Mesendoderm (in vitro differentiated cells): ENCODE data around the gene CSRP2.
A peak's percentile ranks its signal among the peaks of the same experiment; 100 is the strongest.

Experiments
- DNase-seq: peaks from one replicate; pipeline ENCODE4 v3.0.0; 2013
- H2AK5ac ChIP-seq: 2 replicates; pipeline ENCODE4 v1.6.1; 2013; ENCODE audit warnings: low read length, inconsistent platforms
- H2BK120ac ChIP-seq: 2 replicates; pipeline ENCODE4 v1.6.1; 2013; ENCODE audit warnings: low read depth, mild to moderate bottlenecking, low read length, moderate library complexity, mixed read lengths
- H2BK15ac ChIP-seq: replicated peaks from 2 replicates; pipeline ENCODE4 v1.6.1; 2013; ENCODE audit warnings: low read depth, mild to moderate bottlenecking, moderate library complexity
- H2BK5ac ChIP-seq: 2 replicates; pipeline ENCODE4 v1.6.1; 2013; ENCODE audit warnings: low read length, inconsistent platforms
- H3K18ac ChIP-seq: 2 replicates; pipeline ENCODE4 v1.6.1; 2013; ENCODE audit warnings: mild to moderate bottlenecking, low read length, mixed read lengths
- H3K23ac ChIP-seq: one replicate; pipeline ENCODE4 v1.6.1; 2013; ENCODE audit warnings: low read length
- H3K27ac ChIP-seq: 2 replicates; pipeline ENCODE4 v1.5.1; 2013; ENCODE audit warnings: low read depth, mild to moderate bottlenecking, inconsistent platforms, low read length, moderate library complexity
- H3K27me3 ChIP-seq: 2 replicates; pipeline ENCODE4 v1.6.1; 2013; ENCODE audit warnings: low read length, control low read depth, mild to moderate bottlenecking, inconsistent platforms; ENCODE audit not compliant: insufficient read depth, poor library complexity
- H3K36me3 ChIP-seq: 2 replicates; pipeline ENCODE4 v1.6.1; 2013; ENCODE audit warnings: low read length, inconsistent platforms; ENCODE audit not compliant: control insufficient read depth, insufficient read depth
- H3K4ac ChIP-seq: one replicate; pipeline ENCODE4 v1.6.1; 2013; ENCODE audit warnings: low read depth, mild to moderate bottlenecking, low read length, moderate library complexity
- H3K4me1 ChIP-seq: 2 replicates; pipeline ENCODE4 v1.6.1; 2013; ENCODE audit warnings: low read depth, low read length, inconsistent platforms; ENCODE audit not compliant: control insufficient read depth
- H3K4me2 ChIP-seq: 2 replicates; pipeline ENCODE4 v1.6.1; 2013; ENCODE audit warnings: low read length
- H3K4me3 ChIP-seq: 2 replicates; pipeline ENCODE4 v1.5.1; 2013; ENCODE audit warnings: mild to moderate bottlenecking, low read length
- H3K56ac ChIP-seq: one replicate; pipeline ENCODE4 v1.6.1; 2013; ENCODE audit warnings: low read length
- H3K79me1 ChIP-seq: 2 replicates; pipeline ENCODE4 v1.6.1; 2013; ENCODE audit warnings: low read length, inconsistent platforms
- H3K79me2 ChIP-seq: 2 replicates; pipeline ENCODE4 v1.6.1; 2013; ENCODE audit warnings: mild to moderate bottlenecking, low read length; ENCODE audit not compliant: control insufficient read depth, insufficient read depth
- H3K9ac ChIP-seq: 2 replicates; pipeline ENCODE4 v1.6.1; 2013; ENCODE audit warnings: low read length, inconsistent platforms
- H4K5ac ChIP-seq: one replicate; pipeline ENCODE4 v1.6.1; 2013; ENCODE audit warnings: low read length
- H4K8ac ChIP-seq: one replicate; pipeline ENCODE4 v1.6.1; 2013; ENCODE audit warnings: low read depth, mild to moderate bottlenecking, control low read depth, low read length, moderate library complexity
- WGBS: extraction: QIAGEN DNeasy Blood & Tissue Kit; methylation state at CpG from one replicate; pipeline ENCODE4 v1.1.7; 2013; ENCODE audit warnings: low lambda C conversion rate, missing lambda C conversion rate; ENCODE audit not compliant: insufficient coverage; ENCODE audit errors: extremely low coverage; 5-methylcytosine and 5-hydroxymethylcytosine counted together

The CSRP2 gene

DNA sequence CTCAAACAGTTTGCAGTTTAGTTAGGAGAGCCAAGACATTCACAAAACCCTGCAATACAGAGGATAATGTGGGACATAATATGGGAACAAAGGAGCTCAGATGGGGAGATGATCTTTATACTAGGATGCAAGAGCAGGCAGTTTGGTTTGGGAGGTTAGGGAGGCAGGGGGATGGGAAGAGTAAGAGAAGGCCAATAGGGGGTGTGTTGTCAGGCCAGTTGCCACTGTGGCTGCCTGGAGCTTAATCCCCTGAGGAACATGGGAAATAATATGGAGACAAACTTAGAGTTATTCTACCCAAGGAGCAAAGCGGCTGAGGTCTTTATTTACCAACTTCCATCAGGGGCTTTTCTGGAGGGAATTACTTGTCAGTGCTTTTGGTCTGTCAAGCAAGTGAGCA is 10.0 kb upstream of the CSRP2 start:
- no peak overlapping the region for H2AK5ac ChIP-seq
- H3K36me3 ChIP-seq = no peaks in the 10 kb centered on the region
- H3K27ac ChIP-seq = no peak overlapping the region
- no peak overlapping the region for H2BK120ac ChIP-seq
- H2BK15ac ChIP-seq = no peak overlapping the region
- no peak overlapping the region for H3K4me2 ChIP-seq
- no peak overlapping the region for H3K4me3 ChIP-seq
- WGBS = no CpG with 5 or more reads among the region's 1 CpG
- H3K79me2 ChIP-seq = no peaks in the 10 kb centered on the region
- no peak overlapping the region for H4K8ac ChIP-seq
- H3K23ac ChIP-seq = no peak overlapping the region
- H3K27me3 ChIP-seq = no peaks in the 10 kb centered on the region
- no peak overlapping the region for H2BK5ac ChIP-seq
- no peak for DNase-seq
- H3K4ac ChIP-seq = no peak overlapping the region
- H4K5ac ChIP-seq = no peak overlapping the region
- no peak overlapping the region for H3K18ac ChIP-seq
- no peak overlapping the region for H3K56ac ChIP-seq
- H3K9ac ChIP-seq = no peak overlapping the region
- no peaks in the 10 kb centered on the region for H3K79me1 ChIP-seq
- H3K4me1 ChIP-seq = no peaks in the 10 kb centered on the region

DNA sequence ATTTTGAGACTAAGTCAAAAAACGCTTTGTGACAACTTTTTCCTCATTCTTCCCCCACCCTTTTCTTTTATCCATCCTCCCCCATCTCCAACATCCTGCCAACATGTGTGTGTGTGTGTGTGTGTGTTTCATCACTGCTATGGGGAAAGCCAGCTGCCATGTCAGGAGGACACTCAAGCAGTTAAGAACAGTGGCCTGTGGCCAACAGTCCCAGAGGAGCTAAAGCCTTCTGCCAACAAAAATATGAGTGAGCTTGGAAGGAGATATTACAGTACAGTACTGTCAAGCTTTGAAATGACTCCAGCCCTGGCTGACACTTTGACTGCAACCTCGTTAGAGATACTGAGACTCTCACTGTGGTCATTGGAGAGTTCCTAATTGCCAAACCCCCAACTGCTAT is 5.0 kb upstream of the CSRP2 start:
- H2BK5ac ChIP-seq = no peak overlapping the region
- no peak overlapping the region for H3K4me2 ChIP-seq
- H2BK120ac ChIP-seq = no peak overlapping the region
- no peak overlapping the region for H2BK15ac ChIP-seq
- no peak overlapping the region for H3K4ac ChIP-seq
- no peak overlapping the region for H3K9ac ChIP-seq
- no peaks in the 10 kb centered on the region for H3K4me1 ChIP-seq
- no peak overlapping the region for H3K18ac ChIP-seq
- H3K27me3 ChIP-seq = no peaks in the 10 kb centered on the region
- no peak overlapping the region for H3K4me3 ChIP-seq
- no peak overlapping the region for H4K5ac ChIP-seq
- no CpG with 5 or more reads among the region's 2 CpGs for WGBS
- no peaks in the 10 kb centered on the region for H3K79me2 ChIP-seq
- no peak overlapping the region for H3K23ac ChIP-seq
- DNase-seq = no peak
- H3K79me1 ChIP-seq = no peaks in the 10 kb centered on the region
- no peak overlapping the region for H4K8ac ChIP-seq
- H2AK5ac ChIP-seq = no peak overlapping the region
- no peaks in the 10 kb centered on the region for H3K36me3 ChIP-seq
- no peak overlapping the region for H3K27ac ChIP-seq
- no peak overlapping the region for H3K56ac ChIP-seq

DNA sequence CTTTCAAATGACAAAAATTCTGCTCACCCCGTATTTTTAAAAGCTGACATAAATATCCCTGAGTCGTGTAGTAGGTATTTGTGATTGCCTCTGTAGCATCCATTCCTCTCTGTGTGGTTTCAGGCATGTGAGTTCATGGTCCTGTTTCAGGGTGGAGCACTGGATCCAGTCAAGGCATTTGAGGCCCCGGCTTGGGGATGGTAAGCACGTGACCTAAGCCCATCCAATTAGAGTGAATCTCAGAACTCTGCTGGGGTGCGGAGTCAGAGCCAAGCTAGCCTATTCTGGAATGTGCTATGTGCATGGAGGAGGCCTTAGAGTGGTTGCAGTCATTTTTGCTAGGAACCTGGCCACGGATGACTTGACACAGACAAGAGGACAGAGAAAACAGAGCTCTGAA is 4.3 kb upstream of the CSRP2 start:
- Histone ChIP-seq H2BK15ac (no peak overlapping the region), H3K4me1 (no peaks in the 10 kb centered on the region), H3K36me3 (no peaks in the 10 kb centered on the region), H3K27me3 (no peaks in the 10 kb centered on the region), H4K8ac (no peak overlapping the region), H3K56ac (no peak overlapping the region), H3K79me2 (no peaks in the 10 kb centered on the region), H2BK120ac (no peak overlapping the region), H3K4ac (no peak overlapping the region), H3K4me3 (no peak overlapping the region), H3K4me2 (no peak overlapping the region), H2AK5ac (no peak overlapping the region), H3K27ac (no peak overlapping the region), H2BK5ac (no peak overlapping the region), H3K18ac (no peak overlapping the region), H4K5ac (no peak overlapping the region), H3K9ac (no peak overlapping the region), H3K79me1 (no peaks in the 10 kb centered on the region), H3K23ac (no peak overlapping the region)
- WGBS = no CpG with 5 or more reads among the region's 6 CpGs
- peak; percentile 50 for DNase-seq

DNA sequence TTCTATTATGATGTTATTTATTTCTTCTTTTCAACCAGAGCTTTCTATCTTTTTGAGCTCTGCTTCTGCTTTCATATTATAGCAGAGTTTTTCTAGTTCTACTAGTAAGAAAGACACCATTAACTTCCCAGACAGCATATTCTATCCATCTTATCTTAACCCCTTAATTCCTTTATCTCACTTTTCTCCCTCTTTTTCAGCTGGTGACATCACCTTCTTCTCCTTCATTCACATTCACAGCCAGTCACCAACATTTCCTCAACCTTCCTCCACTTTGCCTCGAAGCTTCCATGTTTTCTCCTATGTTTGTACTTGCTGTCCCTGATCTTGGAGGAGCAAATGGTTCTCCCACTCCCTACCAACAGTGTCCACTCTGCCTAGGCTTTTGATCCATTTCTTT is 3.5 kb upstream of the CSRP2 start:
- H3K4me2 ChIP-seq = no peak overlapping the region
- H2BK5ac ChIP-seq = no peak overlapping the region
- H3K18ac ChIP-seq = no peak overlapping the region
- no CpG with 5 or more reads among the region's 1 CpG for WGBS
- peaks cover 2% of the 10 kb centered on the region for H3K79me2 ChIP-seq
- no peak overlapping the region for H2AK5ac ChIP-seq
- no peak overlapping the region for H3K23ac ChIP-seq
- H3K4me1 ChIP-seq = no peaks in the 10 kb centered on the region
- H3K36me3 ChIP-seq = no peaks in the 10 kb centered on the region
- DNase-seq = no peak
- H3K9ac ChIP-seq = no peak overlapping the region
- H3K27ac ChIP-seq = no peak overlapping the region
- H4K8ac ChIP-seq = no peak overlapping the region
- no peak overlapping the region for H4K5ac ChIP-seq
- H3K27me3 ChIP-seq = no peaks in the 10 kb centered on the region
- H3K56ac ChIP-seq = no peak overlapping the region
- peaks cover 2% of the 10 kb centered on the region for H3K79me1 ChIP-seq
- H2BK120ac ChIP-seq = no peak overlapping the region
- no peak overlapping the region for H3K4me3 ChIP-seq
- H2BK15ac ChIP-seq = no peak overlapping the region
- H3K4ac ChIP-seq = no peak overlapping the region

DNA sequence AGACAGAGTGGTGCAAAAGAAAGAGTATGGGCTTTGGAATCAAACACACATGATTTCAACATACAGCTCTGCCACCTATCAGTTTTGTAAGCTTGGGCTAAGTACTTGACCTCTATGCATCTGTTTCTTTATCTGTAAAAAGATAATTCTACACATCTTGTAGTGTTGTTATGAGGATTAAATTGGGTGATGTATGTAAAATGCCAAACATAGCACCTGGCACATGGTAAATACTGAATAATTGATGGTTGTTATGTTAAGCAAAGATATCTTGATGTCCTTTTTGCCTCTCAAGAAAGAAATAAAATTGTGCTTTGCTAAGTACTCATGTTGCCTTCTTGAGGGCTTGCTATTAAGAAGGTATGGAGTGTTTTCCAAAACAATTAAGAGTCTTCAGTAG is 2.3 kb upstream of the CSRP2 start:
- Histone ChIP-seq H3K23ac (no peak overlapping the region), H3K4me2 (no peak overlapping the region), H3K4me1 (peaks cover 5% of the 10 kb centered on the region), H3K79me1 (peaks cover 5% of the 10 kb centered on the region), H2AK5ac (no peak overlapping the region), H3K4ac (no peak overlapping the region), H3K79me2 (peaks cover 11% of the 10 kb centered on the region), H3K56ac (no peak overlapping the region), H4K8ac (no peak overlapping the region), H2BK15ac (no peak overlapping the region), H3K4me3 (no peak overlapping the region), H4K5ac (no peak overlapping the region), H3K36me3 (no peaks in the 10 kb centered on the region), H3K27me3 (no peaks in the 10 kb centered on the region), H3K18ac (no peak overlapping the region), H3K27ac (no peak overlapping the region), H2BK120ac (no peak overlapping the region), H2BK5ac (no peak overlapping the region), H3K9ac (no peak overlapping the region)
- no peak for DNase-seq

DNA sequence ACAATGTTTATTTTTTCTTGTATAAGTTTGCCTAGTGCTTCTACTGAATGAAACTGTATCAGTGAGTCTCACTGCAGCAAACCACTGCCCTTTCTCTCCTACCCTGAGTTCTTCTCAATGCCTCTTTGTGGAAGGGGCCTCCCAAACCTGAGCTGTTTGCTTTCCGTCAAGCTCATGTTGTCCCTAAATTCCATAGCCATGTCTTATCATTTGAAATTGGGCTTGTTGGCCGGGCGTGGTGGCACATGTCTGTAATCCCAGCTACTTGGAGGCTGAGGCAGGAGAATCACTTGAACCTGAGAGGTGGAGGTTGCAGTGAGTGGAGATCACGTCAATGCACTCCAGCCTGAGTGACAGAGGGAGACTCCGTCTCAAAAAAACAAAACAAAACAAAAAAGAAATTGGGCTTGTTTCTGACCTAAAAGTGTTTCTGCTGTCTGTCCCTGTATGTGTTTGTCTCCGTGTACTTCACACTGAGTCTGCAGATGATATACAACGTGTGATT is 1.8 kb upstream of the CSRP2 start:
- no peak overlapping the region for H4K5ac ChIP-seq
- peaks cover 5% of the 10 kb centered on the region for H3K79me1 ChIP-seq
- H3K36me3 ChIP-seq = no peaks in the 10 kb centered on the region
- DNase-seq = no peak
- no peak overlapping the region for H2BK5ac ChIP-seq
- H3K56ac ChIP-seq = no peak overlapping the region
- no peak overlapping the region for H3K4me2 ChIP-seq
- no peak overlapping the region for H3K23ac ChIP-seq
- no peak overlapping the region for H2BK15ac ChIP-seq
- H3K27ac ChIP-seq = no peak overlapping the region
- H4K8ac ChIP-seq = no peak overlapping the region
- H3K4me3 ChIP-seq = no peak overlapping the region
- peaks cover 11% of the 10 kb centered on the region for H3K79me2 ChIP-seq
- no peak overlapping the region for H3K4ac ChIP-seq
- H2BK120ac ChIP-seq = no peak overlapping the region
- no peak overlapping the region for H3K18ac ChIP-seq
- no peaks in the 10 kb centered on the region for H3K27me3 ChIP-seq
- no peak overlapping the region for H2AK5ac ChIP-seq
- no CpG with 5 or more reads among the region's 7 CpGs for whole genome bisulfite sequencing
- peaks cover 5% of the 10 kb centered on the region for H3K4me1 ChIP-seq
- no peak overlapping the region for H3K9ac ChIP-seq
